ENCODE results near the gene SENP5.

- no peak for TF ChIP-seq BCLAF1 (IDR thresholded peaks at IDR 0.05; ENCODE audit: borderline replicate concordance in 1 of 2, control insufficient read depth in 1 of 2, low read depth in 2 of 2, low read length in 1 of 2)
- no peak for TF ChIP-seq KDM1A (IDR thresholded peaks at IDR 0.05)
- TF ChIP-seq, protein P1, sequence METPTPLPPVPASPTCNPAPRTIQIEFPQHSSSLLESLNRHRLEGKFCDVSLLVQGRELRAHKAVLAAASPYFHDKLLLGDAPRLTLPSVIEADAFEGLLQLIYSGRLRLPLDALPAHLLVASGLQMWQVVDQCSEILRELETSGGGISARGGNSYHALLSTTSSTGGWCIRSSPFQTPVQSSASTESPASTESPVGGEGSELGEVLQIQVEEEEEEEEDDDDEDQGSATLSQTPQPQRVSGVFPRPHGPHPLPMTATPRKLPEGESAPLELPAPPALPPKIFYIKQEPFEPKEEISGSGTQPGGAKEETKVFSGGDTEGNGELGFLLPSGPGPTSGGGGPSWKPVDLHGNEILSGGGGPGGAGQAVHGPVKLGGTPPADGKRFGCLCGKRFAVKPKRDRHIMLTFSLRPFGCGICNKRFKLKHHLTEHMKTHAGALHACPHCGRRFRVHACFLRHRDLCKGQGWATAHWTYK (CRISPR knock-in tag; IDR thresholded peaks at IDR 0.05): no peak
- TF ChIP-seq NFIC (IDR thresholded peaks at IDR 0.05): no peak
- no peak for TF ChIP-seq MEIS2 (IDR thresholded peaks at IDR 0.05; ENCODE audit: partially characterized antibody)
- TF ChIP-seq FOXM1 (IDR thresholded peaks at IDR 0.05; ENCODE audit: low read depth): no peak
- TF ChIP-seq FOXM1 (CRISPR knock-in tag; IDR thresholded peaks at IDR 0.05; ENCODE audit: low read depth): no peak
- TF ChIP-seq POLR2A (conservative IDR thresholded peaks at IDR 0.05): no peak
- no peak for TF ChIP-seq POLR2AphosphoS5 (IDR thresholded peaks at IDR 0.05; ENCODE audit: control insufficient read depth, insufficient read depth, low read depth, low read length)
- TF ChIP-seq MIER1 (IDR thresholded peaks at IDR 0.05; ENCODE audit: low read depth): no peak
- no peak for TF ChIP-seq NRF1 (conservative IDR thresholded peaks at IDR 0.05 in 1 of 2, IDR thresholded peaks at IDR 0.05 in 1 of 2)
- no peak for TF ChIP-seq SMC3 (conservative IDR thresholded peaks at IDR 0.05; ENCODE audit: insufficient read depth, low read depth, low read length)
- no peak for TF ChIP-seq GTF2E2 (tag; IDR thresholded peaks at IDR 0.05)
- no peak for TF ChIP-seq RAD51 (IDR thresholded peaks at IDR 0.05; ENCODE audit: borderline replicate concordance, low read depth)
Observed at GRCh38 chr3:196916995-196917394, 49.3 kb downstream of the SENP5 start.

Data from K562 (cell line).